Retinal pigment epithelial cell (primary cell): Measurements from ENCODE around the gene BANP.
"Not testable (repeated sequence)": the region's sequence is repeated elsewhere in the genome, so short reads cannot be mapped to it uniquely, and the experiment has no call there.

ENCODE experiments used
- DNase-seq: peaks from one replicate; pipeline ENCODE4 v3.0.0-alpha.2; 2010; ENCODE audit warnings: low read depth
- H3K4me3 ChIP-seq: 2 replicates; pipeline ENCODE4 v1.5.1; 2011; ENCODE audit warnings: mild to moderate bottlenecking, low read length, control low read depth, moderate library complexity
- TF ChIP-seq, protein P1 (sequence below): conservative IDR thresholded peaks from 2 replicates; pipeline ENCODE4 v1.5.1; 2011; ENCODE audit warnings: low read depth, low read length, control low read depth, inconsistent platforms

Gene BANP

DNA sequence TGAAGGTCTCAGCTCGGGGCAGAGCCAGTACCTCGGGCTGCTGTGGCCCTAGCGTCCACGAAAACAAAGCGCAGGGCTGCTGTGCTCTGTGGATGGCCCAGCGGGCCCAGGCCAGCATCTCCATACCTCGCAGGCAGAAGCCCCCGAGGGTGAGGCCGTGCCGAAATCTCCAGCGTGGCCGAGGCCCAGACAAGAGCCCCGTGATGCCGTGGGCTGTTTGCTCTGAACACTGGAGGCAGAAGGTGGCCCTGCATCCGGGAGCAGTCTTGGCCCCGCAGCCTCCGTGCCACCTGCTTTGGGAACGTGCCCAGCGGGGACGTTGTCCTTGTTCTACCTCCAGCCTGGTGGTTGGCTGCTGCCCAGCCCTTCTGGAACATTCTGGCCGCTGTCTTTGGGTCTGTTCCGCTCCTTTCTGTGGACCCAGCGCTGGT is 121.4 kb downstream of the BANP start:
- TF ChIP-seq, protein P1, sequence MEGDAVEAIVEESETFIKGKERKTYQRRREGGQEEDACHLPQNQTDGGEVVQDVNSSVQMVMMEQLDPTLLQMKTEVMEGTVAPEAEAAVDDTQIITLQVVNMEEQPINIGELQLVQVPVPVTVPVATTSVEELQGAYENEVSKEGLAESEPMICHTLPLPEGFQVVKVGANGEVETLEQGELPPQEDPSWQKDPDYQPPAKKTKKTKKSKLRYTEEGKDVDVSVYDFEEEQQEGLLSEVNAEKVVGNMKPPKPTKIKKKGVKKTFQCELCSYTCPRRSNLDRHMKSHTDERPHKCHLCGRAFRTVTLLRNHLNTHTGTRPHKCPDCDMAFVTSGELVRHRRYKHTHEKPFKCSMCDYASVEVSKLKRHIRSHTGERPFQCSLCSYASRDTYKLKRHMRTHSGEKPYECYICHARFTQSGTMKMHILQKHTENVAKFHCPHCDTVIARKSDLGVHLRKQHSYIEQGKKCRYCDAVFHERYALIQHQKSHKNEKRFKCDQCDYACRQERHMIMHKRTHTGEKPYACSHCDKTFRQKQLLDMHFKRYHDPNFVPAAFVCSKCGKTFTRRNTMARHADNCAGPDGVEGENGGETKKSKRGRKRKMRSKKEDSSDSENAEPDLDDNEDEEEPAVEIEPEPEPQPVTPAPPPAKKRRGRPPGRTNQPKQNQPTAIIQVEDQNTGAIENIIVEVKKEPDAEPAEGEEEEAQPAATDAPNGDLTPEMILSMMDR = no peak
- no peak overlapping the region for H3K4me3 ChIP-seq
- DNase-seq = no peak

DNA sequence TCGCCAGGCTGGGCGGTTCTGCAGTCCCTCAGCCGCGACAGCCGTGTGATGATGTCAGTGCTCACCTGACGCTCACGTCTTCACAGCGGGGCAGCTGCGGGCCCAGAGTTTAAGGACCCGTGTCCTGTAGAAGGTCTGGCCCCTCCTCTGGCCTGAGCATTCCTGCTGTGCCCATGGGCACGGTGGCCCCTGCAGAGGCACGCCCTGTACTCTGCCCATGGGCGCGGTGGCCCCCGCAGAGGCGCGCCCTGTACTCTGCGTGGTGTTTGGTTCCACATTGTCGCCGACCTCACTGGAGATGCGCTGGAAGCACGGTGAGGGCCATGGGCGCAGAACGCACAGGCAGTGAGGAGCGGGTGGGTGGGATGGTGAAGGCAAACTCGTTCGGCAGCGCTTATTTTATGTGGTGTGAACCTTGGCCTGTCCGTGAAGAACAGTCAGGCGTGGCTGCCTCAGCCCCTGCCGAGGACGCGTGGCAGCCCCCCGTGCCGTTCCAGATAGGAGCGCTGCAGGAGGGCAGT is 122.0 kb downstream of the BANP start:
- TF ChIP-seq, protein P1 = no peak
- no peak for DNase-seq
- no peak overlapping the region for H3K4me3 ChIP-seq

DNA sequence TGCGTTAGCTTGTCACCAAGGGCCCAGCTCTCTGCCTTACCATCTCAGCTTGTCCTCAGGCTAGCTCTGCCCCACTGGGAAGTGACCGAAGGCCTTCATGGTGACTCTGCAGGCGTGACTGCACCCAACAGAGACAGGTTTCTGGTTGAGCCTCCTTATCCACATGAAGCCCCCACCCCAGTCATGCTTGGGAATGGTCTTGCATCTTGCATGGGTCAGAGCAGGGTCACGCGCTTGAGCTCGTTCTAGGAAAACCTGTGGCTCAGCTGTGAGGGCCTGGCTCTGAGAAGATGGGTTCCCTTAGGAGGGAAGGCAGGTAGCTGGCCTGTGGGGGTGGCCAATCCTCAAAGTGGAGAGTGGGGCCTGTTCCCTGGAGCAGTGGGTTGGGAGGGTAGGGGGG is 122.8 kb downstream of the BANP start:
- no peak for DNase-seq
- H3K4me3 ChIP-seq = no peak overlapping the region
- TF ChIP-seq, protein P1 = no peak

DNA sequence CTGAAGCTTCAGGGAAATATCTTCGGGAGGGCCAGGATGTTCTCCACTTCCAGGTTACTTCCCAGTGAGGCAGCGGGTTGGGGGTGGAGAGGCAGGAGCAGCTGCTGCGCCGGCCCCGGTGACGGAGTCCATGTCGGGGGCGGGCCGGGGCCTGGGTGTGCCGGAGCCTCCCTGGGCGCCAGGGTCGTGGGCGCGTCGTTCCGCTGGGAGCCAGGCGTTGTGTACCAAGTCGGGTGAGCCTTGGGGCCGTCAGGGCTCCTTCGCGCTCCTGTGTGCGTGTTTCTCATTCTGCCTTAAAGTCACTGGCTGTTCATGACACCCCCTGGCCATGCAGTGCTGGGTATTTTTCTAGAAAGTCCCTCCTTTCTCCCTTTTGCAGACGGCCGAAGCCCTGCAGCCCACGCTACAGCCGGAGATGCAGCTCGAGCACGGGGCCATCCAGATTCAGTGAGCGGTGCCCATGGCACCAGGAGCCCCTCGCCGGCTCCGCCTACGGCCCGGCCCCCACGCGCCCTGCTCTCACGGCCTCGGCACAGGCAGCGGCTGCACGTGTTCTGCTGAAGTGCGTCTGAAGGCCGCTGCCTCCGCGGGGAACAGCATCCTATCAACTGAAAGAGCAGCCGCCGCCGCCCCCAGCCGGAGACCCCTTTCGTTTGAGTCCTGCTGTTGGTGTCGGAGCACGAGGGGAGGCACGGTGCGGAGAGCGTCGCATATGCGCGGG is 125.1 kb downstream of the BANP start:
- TF ChIP-seq, protein P1 = no peak
- H3K4me3 ChIP-seq = no peak overlapping the region
- no peak for DNase-seq

DNA sequence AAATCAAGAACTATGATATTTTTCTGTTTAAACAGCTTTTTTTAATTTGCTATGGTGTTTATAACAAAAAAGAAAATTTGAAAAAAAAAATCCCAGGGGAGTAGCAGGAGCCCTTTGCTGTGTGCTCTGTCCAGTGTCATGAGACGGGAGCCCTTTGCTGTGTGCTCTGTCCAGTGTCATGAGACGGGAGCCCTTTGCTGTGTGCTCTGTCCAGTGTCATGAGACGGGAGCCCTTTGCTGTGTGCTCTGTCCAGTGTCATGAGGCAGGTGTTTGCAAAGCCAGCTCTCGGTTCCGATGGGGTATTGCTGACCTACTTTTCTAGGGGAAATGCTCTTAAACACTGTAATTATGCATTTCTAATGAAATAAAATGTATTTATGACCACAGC is 125.7 kb downstream of the BANP start:
- not testable (repeated sequence) for H3K4me3 ChIP-seq, DNase-seq

DNA sequence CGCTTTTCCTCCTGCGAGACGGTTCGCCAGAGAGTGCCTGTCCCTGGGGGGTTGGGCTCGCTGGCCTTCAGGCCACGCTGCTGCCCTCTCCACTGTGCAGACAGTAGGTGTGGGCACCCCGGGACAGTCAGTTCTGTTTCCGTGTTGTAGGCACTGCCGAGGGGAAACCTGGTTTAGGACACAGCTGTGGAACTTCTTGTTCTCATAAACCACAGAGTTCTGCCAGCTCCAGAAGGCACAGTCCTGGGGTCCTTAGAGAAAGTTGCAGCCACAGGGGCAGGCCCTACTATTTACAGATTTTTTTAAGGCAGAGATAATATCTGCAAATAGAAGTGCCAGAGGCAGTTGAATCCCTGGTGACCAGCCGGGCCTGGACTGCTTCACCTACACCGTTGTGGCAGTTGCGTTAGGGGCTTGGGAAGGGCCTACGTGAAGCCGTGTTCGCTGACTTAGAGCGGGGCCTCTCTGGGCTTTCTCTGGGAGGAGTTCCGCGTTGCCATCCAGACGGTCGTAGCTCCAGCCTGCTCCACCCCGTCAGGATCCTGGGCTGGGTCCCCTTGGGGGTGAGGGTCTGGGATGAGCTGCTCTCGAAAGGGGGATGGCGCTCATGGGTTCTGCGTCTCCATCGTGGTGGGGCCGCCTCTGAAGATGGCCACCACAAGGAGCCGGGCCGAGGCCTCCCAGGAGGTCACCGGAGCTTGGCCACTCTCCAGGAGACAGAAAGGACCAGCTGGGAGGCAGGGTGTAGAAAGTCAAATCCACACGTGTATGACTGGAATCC is 126.3 kb downstream of the BANP start:
- no peak overlapping the region for H3K4me3 ChIP-seq
- TF ChIP-seq, protein P1 = no peak
- no peak for DNase-seq

DNA sequence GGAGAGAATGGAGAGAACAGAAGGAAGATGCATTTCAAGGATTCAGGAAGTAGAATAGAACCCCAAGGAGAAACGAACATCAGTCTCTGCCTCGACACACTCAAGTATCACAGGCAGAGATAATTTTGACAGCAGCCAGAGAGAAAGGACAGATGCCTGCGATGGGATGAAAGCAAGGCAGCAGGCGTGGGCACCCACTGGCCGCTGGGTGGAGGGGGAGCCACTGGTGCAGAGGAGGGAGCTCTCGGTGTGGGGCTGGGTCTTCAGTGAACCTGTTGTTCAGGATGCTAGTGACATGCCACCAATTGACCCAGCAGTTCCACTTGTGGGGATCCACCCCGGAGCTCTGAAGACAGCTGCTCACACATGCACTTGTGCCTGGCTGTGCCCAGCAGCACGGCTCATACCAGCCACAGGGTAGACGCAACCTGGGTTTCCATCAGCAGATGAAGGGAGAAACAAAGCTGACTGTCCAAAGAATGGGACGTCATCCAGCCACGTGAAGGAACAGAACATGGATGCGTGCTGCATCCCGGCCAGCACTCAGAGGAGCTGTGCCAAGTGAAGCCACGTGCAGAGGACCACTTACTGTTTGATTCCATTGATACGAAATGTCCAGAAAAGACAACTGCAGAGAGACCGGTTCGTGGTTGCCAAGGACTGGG is 127.0 kb downstream of the BANP start:
- H3K4me3 ChIP-seq = no peak overlapping the region
- TF ChIP-seq, protein P1 = no peak
- no peak for DNase-seq
